AG10803 (cell line): Measurements from ENCODE around the gene CAPN11.

ENCODE experiments used
- DNase-seq: peaks from one replicate; pipeline ENCODE4 v3.0.0; 2010; ENCODE audit warnings: low read depth
- H3K4me3 ChIP-seq: 2 replicates; pipeline ENCODE4 v1.5.1; 2011; ENCODE audit warnings: mild to moderate bottlenecking, low read length, control low read depth
- TF ChIP-seq, protein P1 (sequence below): conservative IDR thresholded peaks from 2 replicates; pipeline ENCODE4 v1.5.1; 2011; ENCODE audit warnings: mild to moderate bottlenecking, low read length, control low read depth, inconsistent platforms

CAPN11 gene

DNA sequence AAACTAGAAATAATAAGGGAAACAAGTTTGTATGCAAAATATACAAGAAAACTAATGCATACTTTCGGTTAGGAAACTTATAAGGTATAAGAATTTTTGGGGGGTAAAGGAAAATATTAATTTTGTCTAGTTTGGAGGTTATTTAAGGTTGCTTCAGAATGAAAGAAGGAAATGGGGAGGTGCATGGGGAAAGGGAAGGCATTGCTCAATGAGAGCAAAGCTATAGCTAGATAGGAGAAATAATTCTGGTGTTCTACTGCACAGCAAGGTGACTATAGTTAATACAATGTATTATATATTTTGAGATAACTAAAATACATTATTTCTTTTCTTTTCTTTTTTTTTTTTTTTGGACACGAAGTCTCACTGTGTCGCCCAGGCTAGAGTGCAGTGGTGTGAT is 52.7 kb downstream of the CAPN11 start:
- TF ChIP-seq, protein P1, sequence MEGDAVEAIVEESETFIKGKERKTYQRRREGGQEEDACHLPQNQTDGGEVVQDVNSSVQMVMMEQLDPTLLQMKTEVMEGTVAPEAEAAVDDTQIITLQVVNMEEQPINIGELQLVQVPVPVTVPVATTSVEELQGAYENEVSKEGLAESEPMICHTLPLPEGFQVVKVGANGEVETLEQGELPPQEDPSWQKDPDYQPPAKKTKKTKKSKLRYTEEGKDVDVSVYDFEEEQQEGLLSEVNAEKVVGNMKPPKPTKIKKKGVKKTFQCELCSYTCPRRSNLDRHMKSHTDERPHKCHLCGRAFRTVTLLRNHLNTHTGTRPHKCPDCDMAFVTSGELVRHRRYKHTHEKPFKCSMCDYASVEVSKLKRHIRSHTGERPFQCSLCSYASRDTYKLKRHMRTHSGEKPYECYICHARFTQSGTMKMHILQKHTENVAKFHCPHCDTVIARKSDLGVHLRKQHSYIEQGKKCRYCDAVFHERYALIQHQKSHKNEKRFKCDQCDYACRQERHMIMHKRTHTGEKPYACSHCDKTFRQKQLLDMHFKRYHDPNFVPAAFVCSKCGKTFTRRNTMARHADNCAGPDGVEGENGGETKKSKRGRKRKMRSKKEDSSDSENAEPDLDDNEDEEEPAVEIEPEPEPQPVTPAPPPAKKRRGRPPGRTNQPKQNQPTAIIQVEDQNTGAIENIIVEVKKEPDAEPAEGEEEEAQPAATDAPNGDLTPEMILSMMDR, result no peak
- DNase-seq, result no peak
- no peak overlapping the region for H3K4me3 ChIP-seq

GRCh38 chr6:44214307-44214706 is 55.7 kb downstream of the CAPN11 start:
- H3K4me3 ChIP-seq, result no peak overlapping the region
- TF ChIP-seq, protein P1, result no peak
- no peak for DNase-seq

DNA sequence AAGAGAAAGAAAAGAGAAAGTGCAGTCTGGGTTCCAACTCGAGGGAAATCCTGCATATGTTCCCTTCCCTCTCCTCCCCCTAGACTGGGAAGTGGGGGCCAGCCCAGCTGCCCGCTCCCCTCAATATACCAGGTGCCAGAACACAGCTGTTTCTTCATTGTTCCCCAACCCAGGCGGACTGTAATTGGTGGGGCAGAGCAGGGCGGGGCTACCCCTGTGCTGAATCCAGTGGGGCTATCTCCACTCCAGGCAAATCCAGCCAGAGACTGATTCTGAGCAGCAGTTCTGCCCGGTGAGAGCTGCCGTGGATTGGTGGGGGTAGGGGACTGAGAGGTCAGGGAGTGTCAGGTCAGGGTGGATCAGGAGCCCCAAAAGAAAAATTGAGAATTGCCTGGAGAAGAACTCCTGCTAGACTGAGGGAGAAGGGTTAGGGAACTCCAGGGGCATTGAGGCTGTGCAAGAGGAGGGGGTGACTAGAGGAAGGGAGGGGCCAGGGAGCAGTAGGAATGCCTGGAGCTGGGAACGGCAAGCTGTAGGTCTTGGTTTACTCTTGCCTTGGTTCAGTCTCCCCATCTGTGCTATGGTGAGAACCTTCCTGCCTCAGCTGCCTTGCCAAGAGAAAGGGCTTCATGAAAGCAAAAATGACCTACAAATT is 58.2 kb downstream of the CAPN11 start, which contains the start of gene MYMX:
Gene MYMX, plus strand, starts transcription at position 250 of the 655 bp plus-strand sequence. CDS start 546 bp downstream, outside the sequence.
- no peak for DNase-seq
- no peak within 1 kb of the TSS for H3K4me3 ChIP-seq
- TF ChIP-seq, protein P1, result no peak

GRCh38 chr6:44217332-44218143 is 58.9 kb downstream of the CAPN11 start:
- TF ChIP-seq, protein P1, result no peak
- DNase-seq, result peak; percentile 29
- no peak overlapping the region for H3K4me3 ChIP-seq

DNA sequence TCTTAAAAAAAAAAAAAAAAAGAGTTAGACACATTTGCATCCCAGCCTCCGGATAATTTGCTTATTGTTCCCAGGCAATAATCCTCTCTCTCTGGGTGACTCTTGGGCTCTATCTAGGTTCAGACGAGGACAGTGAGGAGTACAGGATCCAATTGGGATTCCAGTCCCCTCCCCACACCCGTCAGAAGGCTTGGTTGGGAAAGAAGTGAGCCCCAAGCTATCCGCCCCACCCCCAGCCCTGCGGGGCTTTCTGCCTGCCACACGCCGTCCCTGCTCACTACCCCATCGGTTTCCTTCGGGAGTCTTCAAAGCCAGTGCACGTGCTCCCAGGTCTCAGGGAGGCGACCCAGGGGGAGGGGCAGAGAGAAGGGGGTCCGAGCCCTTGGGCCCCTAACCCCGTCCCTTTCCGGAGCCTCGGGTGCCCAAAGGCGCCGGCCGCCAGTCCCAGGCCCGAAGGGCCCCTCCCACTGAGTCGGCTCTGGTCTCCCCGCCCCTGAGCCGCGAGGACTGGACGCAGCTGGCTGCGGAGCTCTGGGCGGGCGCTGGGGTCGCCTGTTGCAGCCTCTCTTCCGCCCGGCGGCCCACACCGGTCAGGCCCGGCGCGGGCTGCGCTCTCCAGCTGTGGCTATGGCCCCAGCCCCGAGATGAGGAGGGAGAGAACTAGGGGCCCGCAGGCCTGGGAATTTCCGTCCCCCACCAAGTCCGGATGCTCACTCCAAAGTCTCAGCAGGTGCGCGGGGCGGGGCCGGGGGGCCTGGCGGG is 60.6 kb downstream of the CAPN11 start:
- peak overlapping the region; percentile 55 for H3K4me3 ChIP-seq
- TF ChIP-seq, protein P1, result no peak
- DNase-seq, result peak; percentile 27

DNA sequence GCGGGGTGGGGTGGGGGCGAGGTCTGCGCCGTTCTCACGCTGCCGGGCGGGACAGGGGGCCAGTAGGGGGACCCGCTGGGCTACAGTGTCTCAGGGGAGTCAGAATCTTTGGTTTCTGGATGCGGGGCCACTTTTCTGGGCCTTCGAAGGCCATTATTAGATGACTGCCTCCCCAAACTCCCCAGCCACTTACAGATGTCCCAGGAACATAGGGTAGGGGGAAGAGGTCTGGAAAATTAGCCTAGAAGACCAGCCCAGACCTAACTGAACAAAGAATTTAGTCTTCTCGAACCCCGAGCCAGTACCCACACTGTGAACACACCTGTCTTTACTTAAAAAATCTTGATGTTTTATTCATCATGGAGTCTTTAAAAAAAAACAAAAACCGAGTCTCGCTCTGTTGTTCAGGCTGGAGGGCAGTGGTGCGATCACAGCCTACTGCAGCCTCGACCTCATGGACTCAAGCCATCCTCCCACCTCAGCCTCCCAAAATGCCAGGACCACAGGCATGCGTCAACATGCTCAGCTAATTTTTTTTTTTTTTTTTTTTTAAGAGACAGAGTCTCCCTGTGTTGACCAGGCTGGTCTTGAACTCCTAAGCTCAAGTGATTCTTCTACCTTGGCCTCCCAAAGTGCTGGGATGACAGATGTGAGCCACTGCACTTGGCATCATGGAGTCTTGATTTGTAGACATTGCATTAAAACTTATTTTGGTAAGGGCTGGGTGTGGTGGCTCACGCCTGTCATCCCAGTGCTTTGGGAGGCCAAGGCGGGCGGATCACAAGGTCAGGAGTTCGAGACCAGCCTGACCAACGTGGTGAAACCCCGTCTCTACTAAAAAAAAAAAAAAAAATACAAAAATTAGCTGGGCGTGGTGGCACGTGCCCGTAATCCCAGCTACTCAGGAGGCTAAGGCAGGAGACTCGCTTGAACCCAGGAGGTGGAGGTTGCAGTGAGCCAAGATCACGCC is 61.5 kb downstream of the CAPN11 start:
- H3K4me3 ChIP-seq, result no peak overlapping the region

More for the DNA sequence above, 61.5 kb downstream of the CAPN11 start:
- TF ChIP-seq, protein P1, result no peak
- DNase-seq, result no peak
